GM23338 (cell line): ENCODE data around the gene MRPS34. TPM values are rescaled to one million over a fixed set of nuclear protein-coding genes. Genes with fewer than 3 reads are reported as not detected.

Experiments
- ATAC-seq: fragments of 200-7000 bp; cut with Tn5 transposase; 3 replicates; pipeline ENCODE4 v1.9.1; 2020
- DNase-seq: peaks from one replicate; pipeline ENCODE4 v3.0.0-alpha.2; 2015; ENCODE audit warnings: low spot score
- H2AFZ ChIP-seq: fragments of 200-600 bp; sonication (generic); 2 replicates; pipeline ENCODE4 v1.8.0; 2016; ENCODE audit warnings: antibody characterized with exemption, mild to moderate bottlenecking, moderate library complexity
- H3F3A ChIP-seq: fragments of 200-600 bp; sonication (generic); replicated peaks from 2 replicates; pipeline ENCODE4 v1.8.0; 2017; ENCODE audit warnings: antibody characterized with exemption, mixed run types, low read depth
- H3K27ac ChIP-seq: fragments of 200-600 bp; sonication (generic); 2 replicates; pipeline ENCODE4 v1.6.1; 2016; ENCODE audit warnings: low read depth
- H3K27me3 ChIP-seq: fragments of 200-600 bp; sonication (generic); 2 replicates; pipeline ENCODE4 v1.8.0; 2016; ENCODE audit warnings: mild to moderate bottlenecking, mixed run types, moderate library complexity; ENCODE audit not compliant: insufficient read depth
- H3K36me3 ChIP-seq: fragments of 200-600 bp; sonication (generic); 2 replicates; pipeline ENCODE4 v1.8.0; 2016; ENCODE audit warnings: mild to moderate bottlenecking; ENCODE audit not compliant: insufficient read depth
- H3K4me1 ChIP-seq: fragments of 200-600 bp; sonication (generic); 2 replicates; pipeline ENCODE4 v1.8.0; 2016; ENCODE audit warnings: mild to moderate bottlenecking, moderate library complexity; ENCODE audit not compliant: insufficient read depth
- H3K4me2 ChIP-seq: fragments of 200-600 bp; sonication (generic); 2 replicates; pipeline ENCODE4 v1.7.1; 2017; ENCODE audit warnings: mixed run types
- H3K4me3 ChIP-seq: fragments of 200-600 bp; sonication (generic); 2 replicates; pipeline ENCODE4 v1.6.1; 2016; ENCODE audit warnings: mixed run types
- H3K79me2 ChIP-seq: fragments of 200-600 bp; sonication (generic); replicated peaks from 2 replicates; pipeline ENCODE4 v1.8.0; 2017; ENCODE audit warnings: mild to moderate bottlenecking; ENCODE audit not compliant: insufficient read depth
- H3K9me2 ChIP-seq: fragments of 200-600 bp; sonication (generic); 2 replicates; pipeline ENCODE4 v1.8.0; 2017; ENCODE audit not compliant: insufficient read depth
- H4K20me1 ChIP-seq: fragments of 200-600 bp; sonication (generic); replicated peaks from 2 replicates; pipeline ENCODE4 v1.8.0; 2017; ENCODE audit warnings: mild to moderate bottlenecking; ENCODE audit not compliant: insufficient read depth
- H3K27ac Mint-ChIP-seq: 2 replicates; pipeline ENCODE4 v1.8.0; 2020; ENCODE audit warnings: inconsistent platforms, mild to moderate bottlenecking, moderate library complexity, mixed read lengths
- H3K27me3 Mint-ChIP-seq: 3 replicates; pipeline ENCODE4 v1.8.0; 2022; ENCODE audit warnings: low read depth, mild to moderate bottlenecking, moderate library complexity, mixed read lengths, inconsistent platforms; ENCODE audit not compliant: insufficient read depth, poor library complexity
- H3K36me3 Mint-ChIP-seq: 3 replicates; pipeline ENCODE4 v1.8.0; 2021; ENCODE audit warnings: low read depth, mild to moderate bottlenecking, inconsistent platforms, moderate library complexity, mixed read lengths
- H3K4me1 Mint-ChIP-seq: 3 replicates; pipeline ENCODE4 v1.8.0; 2020; ENCODE audit warnings: mild to moderate bottlenecking, inconsistent platforms, mixed read lengths
- H3K4me3 Mint-ChIP-seq: 3 replicates; pipeline ENCODE4 v1.8.0; 2021; ENCODE audit warnings: moderate library complexity, mild to moderate bottlenecking, inconsistent platforms, mixed read lengths
- H3K9me3 Mint-ChIP-seq: 3 replicates; pipeline ENCODE4 v1.8.0; 2020; ENCODE audit warnings: moderate library complexity, mild to moderate bottlenecking, inconsistent platforms, mixed read lengths
- CREB1 ChIP-seq: fragments of 250-450 bp; sonication (Bioruptor Pico); IDR thresholded peaks from 2 replicates; pipeline ENCODE4 v1.5.0; 2020; ENCODE audit warnings: low read depth, mild to moderate bottlenecking, moderate library complexity
- CTCF ChIP-seq, 2 experiments: fragments of 200-600 bp in 1 of 2; sonication (generic) in 1 of 2; conservative IDR thresholded peaks; 2 replicates each; pipeline versions ENCODE4 v1.5.1 to v1.6.1; 2016 to 2017; ENCODE audit warnings: antibody characterized with exemption in 2 of 2, low read depth in 2 of 2, mild to moderate bottlenecking in 2 of 2, moderate library complexity in 1 of 2
- EZH2 ChIP-seq: fragments of 200-600 bp; sonication (generic); IDR thresholded peaks from one replicate; pipeline ENCODE4 v1.8.0; 2017; ENCODE audit warnings: antibody characterized with exemption, mild to moderate bottlenecking, low read depth; ENCODE audit not compliant: unreplicated experiment
- NANOG ChIP-seq: IDR thresholded peaks from 2 replicates; pipeline ENCODE4 v1.6.1; 2016; ENCODE audit warnings: antibody characterized with exemption, borderline replicate concordance
- POLR2AphosphoS5 ChIP-seq: IDR thresholded peaks from 2 replicates; pipeline ENCODE4 v1.6.1; 2016; ENCODE audit warnings: antibody characterized with exemption, low read depth
- REST ChIP-seq: IDR thresholded peaks from one replicate; pipeline ENCODE4 v1.6.1; 2018; ENCODE audit warnings: antibody characterized with exemption; ENCODE audit not compliant: unreplicated experiment
- STAT1 ChIP-seq: IDR thresholded peaks from one replicate; pipeline ENCODE4 v1.6.1; 2016; ENCODE audit warnings: antibody characterized with exemption; ENCODE audit not compliant: unreplicated experiment
- ZNF114 ChIP-seq: fragments of 250-450 bp; sonication (Bioruptor Pico); IDR thresholded peaks from 2 replicates; pipeline ENCODE4 v1.5.0; 2020; ENCODE audit warnings: mild to moderate bottlenecking, moderate library complexity
- ZNF331 ChIP-seq: fragments of 250-450 bp; sonication (Bioruptor Pico); IDR thresholded peaks from 2 replicates; pipeline ENCODE4 v1.5.0; 2020; ENCODE audit warnings: low read depth, mild to moderate bottlenecking, moderate library complexity
- ZNF462 ChIP-seq: fragments of 250-450 bp; sonication (Bioruptor Pico); IDR thresholded peaks from 2 replicates; pipeline ENCODE4 v1.5.0; 2020; ENCODE audit warnings: mild to moderate bottlenecking, moderate library complexity
- polyA plus RNA-seq: library from polyadenylated mRNA; unstranded; fragments of >200 nt; fragmentation: Nextera tagmentation; extraction: Ambion mirVana; gene quantifications from 2 replicates; pipeline ENCODE4 v1.2.1, GENCODE V29; 2016
- total RNA-seq: library from RNA; depleted of rRNA; stranded (reverse); fragments of >200 nt; shearing (Covaris generic); gene quantifications from 2 replicates; pipeline ENCODE4 v1.2.3, GENCODE V29; 2014

MRPS34 gene
- total and polyA plus RNA-seq, 2 experiments from 2014 or later: 248 to 391 TPM

- Mint-ChIP-seq H3K27me3 (peaks cover 10% of the 10 kb centered on the region), H3K4me3 (no peak overlapping the region), H3K9me3 (no peaks in the 10 kb centered on the region; the same call in 2 of the 3 replicates), H3K36me3 (peaks cover 7% of the 10 kb centered on the region), H3K27ac (no peak overlapping the region), H3K4me1 (no peaks in the 10 kb centered on the region)
- DNase-seq (no peak), ATAC-seq (no peak)
- Histone ChIP-seq H3K27me3 (no peaks in the 10 kb centered on the region), H3K4me3 (no peak overlapping the region), H3K4me2 (no peak overlapping the region), H3K36me3 (no peaks in the 10 kb centered on the region), H4K20me1 (no peaks in the 10 kb centered on the region), H3F3A (no peaks in the 10 kb centered on the region), H3K79me2 (no peaks in the 10 kb centered on the region), H3K27ac (no peak overlapping the region), H3K4me1 (no peaks in the 10 kb centered on the region), H3K9me2 (no peaks in the 10 kb centered on the region), H2AFZ (no peak overlapping the region)
- no peak for TF ChIP-seq ZNF331
- TF ChIP-seq ZNF114: no peak
- no peak for TF ChIP-seq POLR2AphosphoS5
- TF ChIP-seq CREB1 (CRISPR knock-in tag): no peak
- no peak for TF ChIP-seq EZH2
- TF ChIP-seq STAT1: no peak
- no peak for TF ChIP-seq NANOG
- no peak for TF ChIP-seq CTCF (conservative IDR thresholded peaks at IDR 0.05; ENCODE audit: low read depth in 2 of 2)
- no peak for TF ChIP-seq ZNF462 (CRISPR knock-in tag)
- no peak for TF ChIP-seq REST
Observed at GRCh38 chr16:1757714-1758461, 15.0 kb downstream of the MRPS34 start.
